KG1 (cell line): Measurements from ENCODE around the gene CCNJL.
"Not testable (repeated sequence)": the region's sequence is repeated elsewhere in the genome, so short reads cannot be mapped to it uniquely, and the experiment has no call there.

Source experiments
- DNase-seq: peaks from one replicate; lab custom pipeline; 2025; lab: John Stamatoyannopoulos, UW

Gene CCNJL, protein sequence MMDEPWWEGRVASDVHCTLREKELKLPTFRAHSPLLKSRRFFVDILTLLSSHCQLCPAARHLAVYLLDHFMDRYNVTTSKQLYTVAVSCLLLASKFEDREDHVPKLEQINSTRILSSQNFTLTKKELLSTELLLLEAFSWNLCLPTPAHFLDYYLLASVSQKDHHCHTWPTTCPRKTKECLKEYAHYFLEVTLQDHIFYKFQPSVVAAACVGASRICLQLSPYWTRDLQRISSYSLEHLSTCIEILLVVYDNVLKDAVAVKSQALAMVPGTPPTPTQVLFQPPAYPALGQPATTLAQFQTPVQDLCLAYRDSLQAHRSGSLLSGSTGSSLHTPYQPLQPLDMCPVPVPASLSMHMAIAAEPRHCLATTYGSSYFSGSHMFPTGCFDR

DNA sequence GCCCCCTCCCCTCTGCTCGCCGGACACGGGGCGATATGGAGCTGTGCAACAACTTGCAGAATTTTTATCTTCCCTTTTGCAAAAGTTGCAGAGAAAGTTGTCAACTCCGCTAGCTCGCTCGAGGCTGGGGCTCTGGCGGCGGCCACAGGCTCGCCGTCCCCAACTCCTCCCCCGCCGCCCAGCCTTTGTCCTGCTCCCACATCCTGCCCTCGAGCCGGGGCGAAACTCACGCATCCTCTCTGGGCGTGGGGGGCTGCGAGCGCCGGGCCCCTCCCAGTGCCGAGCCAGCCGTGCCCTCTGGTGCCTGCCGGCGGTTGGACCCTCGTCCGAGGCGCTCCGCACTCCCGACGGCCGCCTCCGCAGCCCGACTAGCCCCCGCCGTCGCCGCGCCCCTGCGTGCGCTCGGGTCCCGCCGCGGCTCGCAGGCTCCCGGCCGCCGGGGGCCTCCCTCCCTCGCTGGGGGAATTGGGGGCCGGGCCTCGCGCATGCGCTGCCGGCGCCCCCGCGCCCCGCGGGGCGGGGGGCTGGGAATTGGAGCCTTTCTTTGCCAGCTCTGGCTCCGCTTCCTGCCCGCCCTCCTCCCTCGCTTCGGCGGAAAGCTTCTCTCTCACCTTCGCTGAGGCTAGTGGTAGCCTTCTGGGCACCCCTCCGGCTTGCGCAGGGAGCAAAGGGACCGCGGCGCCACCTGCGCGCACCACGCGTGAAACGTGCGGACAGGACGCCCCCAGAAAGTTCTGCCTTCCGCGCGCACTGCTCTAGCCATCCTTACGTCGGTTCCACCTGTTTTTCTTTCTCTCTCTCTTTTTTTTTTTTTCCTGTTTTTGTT is at the start of gene CCNJL:
Gene CCNJL (minus strand): TSS at position 431 of the 826 bp plus-strand sequence. CDS start 641 bp downstream, outside the sequence.
- DNase-seq, result no peak

DNA sequence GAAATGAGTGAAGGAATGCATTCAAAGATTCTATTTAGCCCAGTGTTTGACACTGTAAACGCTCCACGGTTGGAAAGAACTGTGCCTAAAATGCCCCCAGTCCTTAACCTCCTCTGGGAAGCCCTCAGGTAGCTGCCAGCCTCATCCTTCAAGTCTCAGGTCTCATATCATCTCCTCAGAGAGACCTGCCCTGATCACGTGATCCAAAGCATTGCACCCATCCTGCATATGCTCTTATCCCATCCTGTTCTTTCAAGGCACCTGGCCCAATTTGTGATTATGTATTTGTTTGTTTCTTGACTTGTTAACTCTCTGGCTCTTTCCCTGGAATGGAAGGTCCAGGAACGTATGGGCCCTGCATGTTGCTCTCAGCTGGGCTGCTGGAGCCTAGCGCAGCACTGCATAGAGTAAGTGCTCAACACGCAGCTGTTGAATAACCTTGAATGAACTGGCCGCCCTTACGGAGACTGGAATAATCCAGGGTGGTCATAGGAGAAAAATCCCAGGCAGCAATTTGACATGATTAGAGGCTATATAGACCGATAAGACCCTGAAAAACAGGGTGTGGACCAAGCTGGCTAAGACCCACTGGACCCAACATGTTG is 49.4 kb upstream of the CCNJL start:
- no peak for DNase-seq

DNA sequence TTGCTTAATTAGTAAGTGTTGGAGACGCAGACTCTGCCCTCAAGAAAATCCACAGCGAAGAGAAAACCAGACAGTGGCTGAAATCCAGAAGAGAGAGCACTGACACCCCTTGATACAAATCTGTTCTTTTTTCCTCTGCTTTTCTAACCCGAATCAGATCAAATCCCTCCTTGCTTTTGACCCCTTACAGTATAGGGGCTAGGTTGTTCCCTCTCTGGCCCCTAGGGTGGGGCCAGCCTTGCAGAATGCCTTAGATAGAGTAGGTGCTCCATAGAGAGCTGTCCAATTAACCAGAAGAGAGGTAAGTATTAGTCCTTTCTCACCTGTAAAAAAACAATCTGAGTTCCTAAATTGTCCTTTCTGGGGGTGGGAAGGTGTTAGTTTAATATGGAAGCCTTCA is 47.9 kb upstream of the CCNJL start:
- no peak for DNase-seq

DNA sequence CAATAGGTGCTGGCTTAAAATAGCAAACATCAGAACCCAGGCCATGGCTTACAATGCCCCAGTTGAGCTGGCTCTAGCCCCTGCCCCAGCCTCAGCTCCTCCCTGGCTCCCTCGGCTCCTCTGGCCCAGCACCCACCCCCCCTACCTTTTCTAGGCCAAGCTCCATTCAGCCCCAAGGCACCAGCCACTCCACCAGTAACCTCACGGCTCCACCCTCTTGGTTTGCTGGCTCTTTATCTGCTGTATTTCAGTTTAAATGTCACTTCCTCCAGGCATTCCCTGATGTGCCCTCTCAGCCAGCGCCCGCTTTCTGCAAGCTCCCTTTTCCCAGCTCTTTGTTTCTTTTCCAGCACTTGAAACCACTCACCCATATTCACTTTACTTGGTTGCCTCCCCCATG is 47.5 kb upstream of the CCNJL start:
- DNase-seq, result no peak

DNA sequence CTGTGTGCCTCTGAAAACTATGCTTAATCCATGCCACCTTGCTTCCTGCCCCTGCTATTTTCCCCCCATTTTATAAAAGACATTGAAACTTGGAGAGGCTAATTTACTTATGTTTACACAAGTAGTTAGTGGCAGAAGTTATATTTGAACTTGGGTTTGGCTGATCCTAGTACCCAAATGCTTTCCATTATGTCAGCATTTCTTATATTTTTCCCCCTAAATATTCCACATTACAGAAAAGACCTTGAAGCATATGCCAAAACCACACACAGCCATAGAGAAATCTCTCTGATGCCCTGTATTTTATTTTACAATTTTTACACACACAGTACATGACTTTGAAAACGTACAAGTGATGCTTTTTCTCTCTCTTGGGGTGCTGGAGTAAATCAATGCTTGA is 46.9 kb upstream of the CCNJL start:
- DNase-seq, result no peak

DNA sequence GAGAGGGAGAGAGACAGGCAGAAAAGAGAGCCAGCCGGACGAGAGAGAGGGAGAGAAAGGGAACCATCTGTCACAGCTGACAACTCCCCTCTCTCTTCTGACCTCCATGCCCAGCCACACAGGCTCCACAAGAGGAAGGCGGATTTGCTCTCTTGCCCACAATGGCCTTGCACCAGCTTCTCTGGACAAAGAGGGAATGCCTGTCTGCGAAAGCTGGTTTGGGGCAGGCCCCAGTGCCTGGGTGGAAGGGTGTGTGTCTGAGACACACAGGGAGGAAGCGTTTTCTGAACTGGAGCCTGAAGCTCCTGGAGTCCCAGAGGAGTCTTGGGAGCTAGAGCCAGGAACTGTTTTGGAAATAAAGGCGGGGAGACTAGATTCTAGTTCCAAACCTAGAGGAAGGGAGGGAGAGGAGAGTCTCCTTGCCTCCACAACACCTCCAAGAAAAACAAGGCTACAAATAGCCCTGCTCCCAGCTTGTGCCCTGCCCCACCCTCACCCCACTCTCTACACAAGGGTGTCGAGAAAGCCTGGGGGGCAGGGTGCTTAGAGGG is 45.6 kb upstream of the CCNJL start:
- DNase-seq, result no peak

DNA sequence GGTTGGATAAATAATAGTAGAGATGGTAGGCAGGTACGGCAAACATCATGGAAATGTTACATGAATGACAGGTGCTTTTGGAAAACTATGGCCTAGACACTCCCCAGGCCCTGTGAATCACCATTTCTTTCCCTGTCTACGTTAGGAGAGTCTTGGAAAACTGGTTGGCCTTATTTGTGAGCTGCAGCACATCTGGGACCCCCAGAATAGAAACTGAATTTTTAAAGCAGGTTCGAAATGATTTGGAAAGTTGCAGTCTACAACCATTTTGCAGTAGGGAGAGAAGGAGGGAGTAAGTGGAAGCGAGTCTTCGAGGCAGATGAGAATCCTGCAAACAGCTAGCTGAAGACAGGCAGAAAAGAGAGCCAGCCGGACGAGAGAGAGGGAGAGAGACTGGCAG is 45.0 kb upstream of the CCNJL start:
- DNase-seq, result no peak

DNA sequence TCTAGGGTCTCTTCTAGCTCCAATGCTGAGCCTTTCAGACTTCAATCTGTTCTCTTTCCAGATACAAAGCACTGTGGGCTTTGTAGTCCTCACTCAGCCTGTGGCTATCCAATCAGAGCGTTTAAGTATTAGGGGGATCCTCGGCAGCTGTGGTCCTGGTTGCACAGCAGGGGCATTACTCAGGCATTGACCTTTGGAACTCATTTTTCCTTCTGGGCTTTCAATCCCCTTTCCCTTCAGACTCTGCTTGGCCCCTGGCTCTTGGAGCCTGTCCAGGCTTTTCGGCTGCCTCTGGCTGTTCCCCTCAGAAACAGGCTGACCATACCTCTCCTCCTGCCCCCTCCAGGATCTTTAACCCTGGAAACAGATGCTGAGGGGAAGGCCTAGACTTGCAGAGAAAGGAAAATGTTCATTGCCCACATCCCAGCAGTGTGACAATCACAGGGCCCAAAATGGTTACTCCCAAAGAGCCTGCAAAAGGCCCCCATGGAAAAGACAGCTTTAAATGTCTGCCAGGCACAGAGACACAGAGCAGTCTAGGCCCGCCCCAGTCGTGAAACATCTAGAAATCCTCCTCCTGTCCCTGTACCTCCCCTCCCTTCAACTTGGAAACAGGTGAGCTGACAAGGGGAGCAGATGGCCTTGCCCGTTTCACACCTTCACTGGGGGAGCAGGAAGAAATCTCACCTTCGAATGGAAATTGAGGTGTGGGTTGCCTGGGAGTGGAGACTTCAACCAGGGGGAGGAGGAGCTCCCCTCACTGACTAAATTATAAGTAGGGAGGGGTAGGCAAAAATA is 44.4 kb upstream of the CCNJL start:
- no peak for DNase-seq

DNA sequence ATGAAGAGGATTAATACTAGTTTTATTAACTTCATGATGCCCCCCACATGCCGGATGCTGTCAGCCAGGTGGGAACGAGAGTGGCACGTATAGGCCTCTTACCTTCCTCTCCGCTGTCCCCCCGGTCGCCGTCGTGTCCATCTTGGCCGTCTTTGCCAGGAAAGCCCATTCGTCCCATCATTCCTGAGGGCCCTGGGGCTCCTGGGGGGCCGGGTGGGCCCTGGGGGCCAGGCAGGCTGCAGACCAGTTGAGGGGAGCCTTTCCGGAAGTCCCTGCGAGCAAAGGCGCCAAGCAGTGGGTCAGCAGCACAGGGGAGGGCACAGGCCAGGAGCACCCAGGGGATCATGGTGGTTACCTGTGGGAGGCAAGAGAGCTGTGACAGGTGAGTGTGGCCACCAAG is 42.3 kb upstream of the CCNJL start:
- no peak for DNase-seq

DNA sequence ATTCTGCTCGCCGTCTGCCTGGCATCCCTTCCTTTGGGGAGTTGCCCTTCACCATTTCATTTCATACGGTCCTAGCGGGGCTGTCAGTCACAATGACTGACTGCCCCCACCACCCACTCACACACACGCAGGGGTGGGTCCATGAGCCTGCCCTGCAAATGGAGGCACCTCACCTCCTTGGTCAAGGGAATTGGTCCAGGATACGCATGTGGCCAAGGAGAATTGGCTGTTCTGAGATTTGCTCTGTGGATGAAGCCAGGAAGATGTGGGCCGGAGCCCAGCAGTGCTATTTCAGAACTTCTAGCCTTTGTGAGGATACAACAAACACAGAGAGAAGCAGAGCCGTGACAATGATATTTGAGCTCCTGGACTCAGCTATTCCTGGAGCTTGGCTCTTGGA is 41.0 kb upstream of the CCNJL start:
- DNase-seq, result no peak

DNA sequence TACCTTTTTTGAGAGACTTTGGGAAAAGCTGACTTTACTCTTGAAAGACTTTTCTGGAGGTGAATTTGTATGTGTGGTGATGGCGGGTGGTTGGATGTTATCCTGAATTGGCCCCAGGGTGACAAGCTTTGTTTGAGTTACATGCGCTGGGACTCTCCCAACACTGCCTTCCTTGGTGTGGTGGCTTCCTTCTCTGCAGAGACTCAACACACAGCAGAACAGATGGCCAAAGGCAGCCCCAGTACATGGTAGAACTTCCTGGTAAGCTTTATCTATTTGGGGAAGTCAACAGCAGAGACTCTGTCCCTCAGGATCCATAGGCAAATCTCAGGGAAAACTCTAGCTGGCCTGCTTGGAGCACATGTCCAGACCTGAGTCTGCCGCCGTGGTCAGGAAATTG is 39.9 kb upstream of the CCNJL start:
- DNase-seq, result no peak

DNA sequence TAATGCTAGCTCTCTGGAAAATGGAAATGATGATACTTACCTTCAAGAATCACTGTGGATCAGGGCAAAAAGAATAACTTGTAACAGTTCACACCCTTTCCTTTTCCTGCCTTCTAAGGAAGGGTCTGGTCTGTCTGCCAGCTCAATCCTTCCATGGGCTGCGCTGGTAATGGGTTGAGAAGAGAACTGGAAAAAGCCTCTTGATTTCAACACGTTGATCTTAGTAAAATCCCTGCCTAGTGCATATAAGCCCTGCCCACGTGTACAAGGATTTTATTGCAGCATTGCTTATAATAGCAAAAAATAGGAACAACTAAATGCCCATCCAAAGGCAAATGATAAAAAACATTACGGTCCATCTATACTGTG is 37.6 kb upstream of the CCNJL start:
- no peak for DNase-seq

DNA sequence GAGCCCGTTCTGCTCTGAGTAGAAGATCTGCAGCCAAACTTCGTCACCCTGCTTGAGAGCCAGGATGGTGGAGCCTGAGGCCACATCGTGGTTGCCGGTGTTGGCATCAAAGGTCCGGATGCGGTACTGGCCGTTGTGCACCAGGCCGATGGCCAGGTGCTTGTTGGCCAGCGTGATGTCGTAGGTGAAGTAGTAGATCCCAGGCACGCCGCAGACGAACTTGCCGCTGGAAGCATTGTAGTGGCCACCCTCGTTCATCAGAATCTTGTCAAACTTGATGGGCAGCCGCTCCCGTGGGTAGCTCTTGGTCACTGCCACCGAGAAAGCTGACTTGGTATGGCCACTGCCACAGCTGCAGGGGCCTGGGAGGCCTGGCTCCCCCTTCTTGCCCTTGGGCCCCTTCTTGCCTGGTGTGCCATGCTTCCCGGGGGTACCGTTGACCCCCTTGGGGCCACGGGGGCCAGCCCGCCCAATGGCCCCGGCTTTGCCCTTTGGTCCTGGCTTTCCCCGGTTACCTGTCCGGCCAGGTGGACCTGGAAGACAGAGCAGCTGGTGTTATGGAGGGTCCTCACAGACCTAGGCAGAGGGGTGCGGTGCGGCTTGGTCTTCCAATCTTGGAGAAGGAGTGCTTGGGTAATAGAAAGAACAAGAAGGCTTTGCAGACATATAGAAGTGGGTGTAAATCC is 37.0 kb upstream of the CCNJL start:
- no peak for DNase-seq

DNA sequence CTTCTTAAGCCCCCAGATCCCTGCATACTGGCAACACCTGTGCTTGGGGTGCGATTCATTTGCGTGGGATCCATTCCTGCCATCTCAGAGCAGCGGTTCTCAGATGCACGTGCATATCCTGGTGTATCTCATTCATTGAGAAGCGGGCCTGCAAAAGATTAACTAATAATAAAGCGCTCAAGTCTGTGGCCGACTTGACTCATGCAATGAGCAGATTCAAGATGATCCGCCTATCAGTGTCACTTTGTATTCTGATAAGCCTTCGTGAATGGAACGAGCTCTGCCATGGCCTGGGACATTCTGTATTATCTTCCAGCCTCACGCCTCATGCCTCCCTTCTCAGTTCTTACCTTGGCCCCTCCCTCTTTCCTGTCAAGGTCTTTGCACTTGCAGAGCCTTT is 35.7 kb upstream of the CCNJL start:
- DNase-seq, result no peak

DNA sequence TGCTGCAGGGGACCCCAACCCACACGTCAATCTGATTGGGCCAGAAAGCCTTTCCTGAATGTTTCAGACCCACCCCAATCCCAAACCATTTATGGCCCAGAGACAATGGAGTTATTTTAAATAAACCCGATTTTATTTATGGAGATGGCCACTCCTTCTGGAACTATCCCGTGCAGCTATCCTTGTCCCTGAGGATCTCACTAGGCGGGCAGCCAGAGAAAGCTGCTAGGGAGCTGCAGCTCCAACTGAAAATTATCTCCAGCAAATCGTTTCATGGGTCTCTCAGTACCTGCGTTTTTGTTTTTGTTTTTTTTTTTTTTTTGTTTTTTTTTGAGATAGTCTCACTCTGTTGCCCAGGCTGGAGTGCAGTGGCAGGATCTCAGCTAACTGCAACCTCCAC is 35.1 kb upstream of the CCNJL start:
- DNase-seq, result no peak

DNA sequence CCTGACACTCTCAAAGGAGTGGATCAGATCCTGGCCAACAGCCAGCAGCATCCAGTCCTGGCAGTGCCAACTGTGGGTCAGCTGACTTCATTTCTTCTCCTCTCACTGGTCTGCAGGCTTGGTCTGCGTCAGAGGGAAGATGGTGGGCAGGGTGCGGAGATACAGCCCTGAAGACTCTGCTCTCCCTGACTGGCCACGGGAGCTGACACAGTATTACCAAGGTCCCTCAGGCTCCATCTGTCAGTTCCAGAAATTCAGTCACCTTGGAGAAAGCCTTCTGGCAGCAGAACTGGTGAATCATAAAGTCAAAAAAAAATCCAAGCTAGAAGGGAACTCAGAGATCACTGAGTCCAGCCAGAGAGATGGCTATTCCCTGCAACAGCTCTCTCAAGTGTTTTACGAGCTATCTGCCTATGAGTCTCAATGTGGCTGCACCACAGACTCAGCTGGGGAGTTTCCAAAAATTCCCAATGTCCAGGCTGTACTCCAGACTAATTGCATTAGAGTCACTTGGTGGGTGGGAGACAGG is 30.1 kb upstream of the CCNJL start:
- no peak for DNase-seq

DNA sequence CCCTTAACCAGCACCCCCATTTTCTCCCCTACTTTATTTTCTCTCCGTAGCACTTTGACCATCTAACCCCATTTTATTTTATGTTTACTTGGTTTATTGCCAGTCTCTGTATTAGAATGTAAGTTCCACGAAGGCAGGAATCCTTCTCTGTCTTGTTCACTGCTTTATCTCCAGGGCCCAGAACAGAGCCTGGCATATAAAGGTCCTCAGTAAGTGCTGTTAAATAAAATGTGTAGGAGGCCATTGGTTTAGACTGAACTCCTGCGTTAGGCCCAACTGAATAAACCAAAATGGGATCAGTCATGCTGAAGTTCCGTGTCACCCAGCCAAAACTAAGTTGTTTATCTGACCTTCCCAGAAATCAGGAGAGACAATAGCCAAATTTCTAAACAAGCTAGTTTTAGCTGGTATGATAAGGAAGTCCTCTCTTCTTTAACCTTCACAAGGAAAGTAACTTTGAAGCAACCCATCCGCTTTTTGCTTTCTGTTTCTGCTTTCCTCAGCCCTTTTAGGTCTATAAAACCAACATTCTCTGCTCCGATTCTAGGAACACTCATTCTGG is 29.0 kb upstream of the CCNJL start:
- DNase-seq, result no peak

DNA sequence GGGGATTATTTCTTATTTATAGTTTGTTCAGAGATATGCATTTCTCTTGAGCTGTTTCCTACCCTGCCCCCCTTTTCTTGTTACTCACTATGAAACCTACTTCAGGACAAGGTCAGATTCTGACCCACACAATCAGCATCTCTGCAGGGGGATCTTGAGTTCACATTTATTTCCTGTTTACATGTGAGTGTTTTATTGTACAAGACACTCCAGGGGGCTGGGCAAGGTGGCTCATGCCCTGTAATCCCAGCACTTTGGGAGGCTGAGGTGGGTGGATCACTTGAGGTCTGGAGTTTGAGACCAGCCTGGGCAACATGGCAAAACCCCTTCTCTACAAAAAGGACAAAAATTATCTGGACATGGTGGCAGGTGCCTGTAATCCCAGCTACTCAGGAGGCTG is 28.1 kb upstream of the CCNJL start:
- DNase-seq, result not testable (repeated sequence)

DNA sequence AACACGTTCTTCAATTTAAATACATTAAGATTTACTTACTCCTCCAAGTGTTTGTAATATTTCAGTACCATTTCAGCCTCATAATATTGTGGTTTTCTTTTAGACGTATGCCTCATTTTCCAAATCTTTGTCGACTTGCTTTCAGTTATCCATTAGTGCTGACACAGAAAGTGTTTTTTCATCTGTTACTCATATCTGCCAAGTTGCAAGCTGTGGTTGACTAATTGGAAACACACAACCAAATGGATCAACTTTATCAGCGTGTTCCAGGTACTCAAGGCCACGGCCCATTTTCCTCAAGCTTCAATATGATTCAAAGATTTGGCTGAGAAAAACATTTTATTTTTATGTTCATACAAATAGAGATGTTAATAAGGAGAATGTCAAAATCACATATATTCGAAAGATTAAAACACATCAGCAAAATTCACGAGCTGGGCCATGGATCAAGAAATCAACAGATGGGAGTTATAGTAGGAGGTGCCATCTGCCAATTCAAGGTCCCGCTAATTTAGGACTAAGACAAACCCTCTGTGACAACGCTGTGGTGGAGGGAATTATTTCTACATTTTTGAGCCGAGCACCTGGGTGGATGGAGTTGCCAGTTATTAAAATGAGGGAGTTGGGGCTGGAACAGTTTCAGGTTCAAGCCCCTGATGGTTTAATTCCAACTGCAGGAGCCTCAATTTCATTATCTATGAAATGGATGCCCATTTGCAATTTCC is 27.2 kb upstream of the CCNJL start:
- DNase-seq, result no peak

DNA sequence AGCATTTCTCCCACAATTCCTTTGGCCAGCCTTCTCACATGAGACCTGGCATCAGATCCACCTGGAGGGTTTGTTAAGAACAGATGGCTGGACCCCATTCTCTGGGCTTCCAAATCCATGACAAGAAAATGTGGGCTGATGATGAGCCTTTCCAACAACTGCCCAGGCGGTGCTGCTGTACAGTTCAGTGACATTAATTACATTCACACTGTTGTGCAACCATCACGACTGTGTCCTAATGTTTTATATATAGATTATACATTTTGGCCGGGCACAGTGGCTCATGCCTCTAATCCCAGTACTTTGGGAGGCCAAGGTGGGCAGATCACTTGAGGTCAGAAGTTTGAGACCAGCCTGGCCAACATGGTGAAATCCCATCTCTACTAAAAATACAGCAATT is 22.4 kb upstream of the CCNJL start:
- not testable (repeated sequence) for DNase-seq
